Measurements from ENCODE around the gene H6PD.

Gene H6PD

DNA sequence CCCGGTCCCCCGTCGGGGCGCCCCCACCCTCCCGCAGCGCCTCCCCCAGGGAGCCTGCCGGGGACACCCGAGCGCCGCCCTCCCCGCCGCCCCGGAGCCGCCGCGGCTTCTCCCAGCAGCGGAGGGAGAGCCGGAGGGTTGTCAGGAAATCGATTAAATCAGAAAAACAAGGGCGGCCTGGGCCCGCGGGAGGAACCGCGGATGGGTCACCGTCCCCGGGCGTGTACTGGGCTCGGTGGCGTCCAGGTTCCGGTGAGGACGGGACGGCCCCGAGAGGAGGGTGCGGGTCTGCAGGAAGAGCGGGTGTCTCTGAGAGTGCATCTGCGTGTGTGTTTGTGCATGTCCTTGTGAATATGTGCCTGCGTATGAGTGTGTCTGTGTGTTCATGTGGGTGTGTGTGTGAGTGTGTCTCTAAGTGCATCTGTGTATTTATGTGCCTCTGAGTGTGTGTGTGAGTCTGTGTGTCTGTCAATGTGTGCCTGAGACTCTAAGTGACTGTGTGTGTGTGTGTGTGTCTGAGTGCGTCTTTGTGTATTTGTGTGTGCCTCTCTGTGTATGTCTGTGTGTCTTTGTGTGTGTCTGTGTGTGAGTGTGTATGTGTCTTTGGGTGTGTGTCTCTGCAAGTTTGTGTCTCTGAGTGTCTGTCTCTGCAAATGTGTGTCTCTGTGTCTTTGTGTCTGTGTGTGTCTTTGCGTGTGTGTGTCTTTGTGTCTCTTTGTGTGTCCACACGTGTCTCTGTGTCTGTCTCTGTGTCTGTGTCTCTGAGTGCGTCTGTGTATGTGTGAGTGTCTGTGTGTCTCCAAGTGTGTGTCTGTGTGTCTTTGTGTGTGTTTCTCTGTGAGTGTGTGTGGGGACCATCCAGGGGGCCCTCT, 59.2 kb downstream of the H6PD start:
- Histone ChIP-seq H3K27ac (peak overlapping the region; percentile 66), H3K27me3 (ENCODE audit: insufficient read depth, low read depth, severe bottlenecking) (no peaks in the 10 kb centered on the region), H3K9me3 (ENCODE audit: severe bottlenecking) (no peaks in the 10 kb centered on the region), H3K4me3 (ENCODE audit: low read depth, low read length) (peak overlapping the region; percentile 44), H3K36me3 (peaks cover 22% of the 10 kb centered on the region)
- TF ChIP-seq, protein P1, sequence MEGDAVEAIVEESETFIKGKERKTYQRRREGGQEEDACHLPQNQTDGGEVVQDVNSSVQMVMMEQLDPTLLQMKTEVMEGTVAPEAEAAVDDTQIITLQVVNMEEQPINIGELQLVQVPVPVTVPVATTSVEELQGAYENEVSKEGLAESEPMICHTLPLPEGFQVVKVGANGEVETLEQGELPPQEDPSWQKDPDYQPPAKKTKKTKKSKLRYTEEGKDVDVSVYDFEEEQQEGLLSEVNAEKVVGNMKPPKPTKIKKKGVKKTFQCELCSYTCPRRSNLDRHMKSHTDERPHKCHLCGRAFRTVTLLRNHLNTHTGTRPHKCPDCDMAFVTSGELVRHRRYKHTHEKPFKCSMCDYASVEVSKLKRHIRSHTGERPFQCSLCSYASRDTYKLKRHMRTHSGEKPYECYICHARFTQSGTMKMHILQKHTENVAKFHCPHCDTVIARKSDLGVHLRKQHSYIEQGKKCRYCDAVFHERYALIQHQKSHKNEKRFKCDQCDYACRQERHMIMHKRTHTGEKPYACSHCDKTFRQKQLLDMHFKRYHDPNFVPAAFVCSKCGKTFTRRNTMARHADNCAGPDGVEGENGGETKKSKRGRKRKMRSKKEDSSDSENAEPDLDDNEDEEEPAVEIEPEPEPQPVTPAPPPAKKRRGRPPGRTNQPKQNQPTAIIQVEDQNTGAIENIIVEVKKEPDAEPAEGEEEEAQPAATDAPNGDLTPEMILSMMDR (IDR thresholded peaks at IDR 0.05; ENCODE audit: low read depth, low read length): no peak
- DNase-seq: peak; percentile 20

DNA sequence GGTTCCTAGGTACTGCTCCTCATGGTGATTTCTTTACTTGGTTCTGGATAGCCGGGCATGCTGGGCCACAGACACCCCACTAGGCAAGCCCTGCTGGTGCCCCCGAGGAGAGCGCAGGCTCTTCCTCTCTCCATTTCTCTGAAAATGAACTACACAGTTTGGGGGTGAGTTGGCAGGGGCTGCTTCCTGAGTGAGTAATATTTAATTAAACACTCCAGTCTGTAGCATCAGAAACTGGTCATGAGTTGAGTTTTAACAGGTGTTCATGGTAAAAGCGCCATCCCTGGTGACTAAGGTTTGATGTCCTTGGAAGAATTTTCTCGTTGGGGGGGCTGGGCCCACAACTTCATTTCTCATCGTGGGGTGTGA, 59.8 kb downstream of the H6PD start:
- H3K27ac ChIP-seq: no peak overlapping the region
- H3K36me3 ChIP-seq: peaks cover 22% of the 10 kb centered on the region
- TF ChIP-seq, protein P1 (IDR thresholded peaks at IDR 0.05; ENCODE audit: low read depth, low read length): no peak
- H3K27me3 ChIP-seq (ENCODE audit: insufficient read depth, low read depth, severe bottlenecking): no peaks in the 10 kb centered on the region
- DNase-seq: no peak
- H3K4me3 ChIP-seq (ENCODE audit: low read depth, low read length): peak overlapping the region; percentile 44
- H3K9me3 ChIP-seq (ENCODE audit: severe bottlenecking): no peaks in the 10 kb centered on the region

DNA sequence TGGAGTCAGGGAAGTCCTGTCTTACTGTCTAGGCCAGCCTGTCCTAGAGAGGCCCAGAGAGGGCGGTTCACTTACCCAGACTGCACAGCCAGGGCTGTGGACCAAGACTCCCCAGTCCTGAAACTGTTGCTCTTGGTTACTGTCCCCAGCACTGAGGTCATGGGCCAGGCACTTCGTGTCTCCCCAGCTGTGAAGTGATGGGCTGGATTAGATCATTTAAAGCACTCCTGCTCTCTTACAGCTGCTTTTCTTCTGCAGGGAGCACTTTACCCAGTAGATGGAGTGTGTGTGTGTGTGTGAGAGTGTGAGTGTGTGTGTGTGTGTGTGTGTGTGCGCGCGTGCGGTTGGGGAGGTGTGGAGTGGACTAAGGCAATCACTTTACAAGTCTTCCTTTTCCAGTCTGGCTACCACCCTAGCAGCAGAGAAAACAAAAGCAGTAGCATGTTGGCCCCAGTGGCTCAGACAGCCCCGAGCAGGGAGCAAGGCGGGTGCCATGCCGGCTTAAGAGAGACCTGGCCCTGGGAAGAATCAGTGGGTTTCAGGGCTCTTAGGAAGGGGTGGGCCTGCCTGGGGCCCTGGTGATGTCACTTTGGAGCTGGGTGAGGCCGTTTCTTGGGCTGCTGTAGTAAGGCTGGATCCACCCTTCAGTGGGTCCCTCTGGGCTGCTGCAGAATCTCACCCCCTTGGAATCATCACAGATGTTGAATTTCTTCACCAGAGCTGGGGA, 60.5 kb downstream of the H6PD start:
- H3K4me3 ChIP-seq (ENCODE audit: low read depth, low read length): no peak overlapping the region
- no peaks in the 10 kb centered on the region for H3K27me3 ChIP-seq (ENCODE audit: insufficient read depth, low read depth, severe bottlenecking)
- DNase-seq: no peak
- no peaks in the 10 kb centered on the region for H3K9me3 ChIP-seq (ENCODE audit: severe bottlenecking)
- TF ChIP-seq, protein P1 (IDR thresholded peaks at IDR 0.05; ENCODE audit: low read depth, low read length): no peak
- peaks cover 22% of the 10 kb centered on the region for H3K36me3 ChIP-seq
- H3K27ac ChIP-seq: no peak overlapping the region

DNA sequence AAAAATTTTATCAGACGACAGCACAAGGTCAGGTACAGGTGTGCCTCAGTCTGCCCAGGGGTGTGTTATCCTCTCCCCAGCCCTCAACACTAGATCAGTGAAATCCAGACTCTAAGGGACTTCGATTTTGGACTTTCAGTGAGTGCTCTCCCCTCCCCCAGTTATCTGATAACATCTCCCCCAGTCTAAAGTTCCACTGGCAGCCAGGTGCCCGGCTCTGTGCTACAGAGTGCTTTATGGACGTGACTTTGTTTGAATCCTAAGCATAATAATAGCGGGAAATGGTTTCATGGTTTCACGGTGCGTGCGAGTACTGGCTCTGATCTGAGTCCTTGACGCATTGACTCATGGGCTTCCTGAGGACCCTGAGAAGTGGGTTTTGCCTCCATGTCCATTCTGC, 61.3 kb downstream of the H6PD start:
- TF ChIP-seq, protein P1 (IDR thresholded peaks at IDR 0.05; ENCODE audit: low read depth, low read length): no peak
- H3K36me3 ChIP-seq: peaks cover 30% of the 10 kb centered on the region
- no peaks in the 10 kb centered on the region for H3K27me3 ChIP-seq (ENCODE audit: insufficient read depth, low read depth, severe bottlenecking)
- DNase-seq: no peak
- no peak overlapping the region for H3K27ac ChIP-seq
- no peaks in the 10 kb centered on the region for H3K9me3 ChIP-seq (ENCODE audit: severe bottlenecking)
- H3K4me3 ChIP-seq (ENCODE audit: low read depth, low read length): no peak overlapping the region

DNA sequence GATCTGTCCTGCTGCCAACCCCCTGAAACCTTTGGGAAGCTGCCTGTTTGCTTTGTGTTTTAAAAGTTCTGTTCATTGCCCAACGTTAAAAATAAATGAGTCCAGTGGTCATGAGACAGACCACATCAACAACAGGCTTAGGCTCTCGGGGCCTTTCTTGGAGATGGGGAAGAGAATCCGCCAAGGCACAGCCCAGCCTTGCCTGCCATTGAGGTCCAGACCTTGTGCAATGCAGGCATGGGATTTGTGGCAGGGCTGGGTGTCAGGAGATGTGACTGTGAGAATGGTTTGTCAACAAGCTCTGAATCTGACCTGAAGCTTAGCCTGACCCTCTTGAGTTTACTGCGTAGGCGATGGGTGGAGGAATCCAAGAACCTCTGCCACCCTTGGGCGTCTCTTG, 62.3 kb downstream of the H6PD start:
- no peak overlapping the region for H3K4me3 ChIP-seq (ENCODE audit: low read depth, low read length)
- TF ChIP-seq, protein P1 (IDR thresholded peaks at IDR 0.05; ENCODE audit: low read depth, low read length): no peak
- H3K27me3 ChIP-seq (ENCODE audit: insufficient read depth, low read depth, severe bottlenecking): no peaks in the 10 kb centered on the region
- no peaks in the 10 kb centered on the region for H3K9me3 ChIP-seq (ENCODE audit: severe bottlenecking)
- no peak overlapping the region for H3K27ac ChIP-seq
- H3K36me3 ChIP-seq: peaks cover 33% of the 10 kb centered on the region
- DNase-seq: no peak

Data from WERI-Rb-1 (cell line).